Omental fat pad (tissue), 4 donors: ENCODE measurements around the gene VAPB. TPM values are rescaled to one million over a fixed set of nuclear protein-coding genes. Genes with fewer than 3 reads are reported as not detected.

Experiments used
- ATAC-seq: fragments of 150-250 bp; one replicate; pipeline ENCODE4 v1.9.1; 2016; ENCODE audit warnings: mild to moderate bottlenecking, moderate library complexity; ENCODE audit not compliant: low FRiP score
- DNase-seq: peaks from one replicate; pipeline ENCODE4 v3.0.0-alpha.2; 2019; ENCODE audit warnings: low spot score
- total RNA-seq, 4 donors: library from RNA; depleted of rRNA; stranded (reverse); fragments of >200 nt; gene quantifications; one replicate each; pipeline ENCODE4 v1.1.0, GENCODE V29; 2016
- TF ChIP-seq, protein P1 (sequence below), 3 donors: fragments of 450-650 bp; IDR thresholded peaks; one replicate each; pipeline ENCODE4 v1.5.1; 2016 to 2017; ENCODE audit warnings: antibody characterized with exemption in 3 of 3, mild to moderate bottlenecking in 3 of 3, moderate library complexity in 2 of 3

Gene VAPB
- total RNA-seq, 4 donors from 2014 or later = 21.4 to 26.8 (median 23.6) TPM

DNA sequence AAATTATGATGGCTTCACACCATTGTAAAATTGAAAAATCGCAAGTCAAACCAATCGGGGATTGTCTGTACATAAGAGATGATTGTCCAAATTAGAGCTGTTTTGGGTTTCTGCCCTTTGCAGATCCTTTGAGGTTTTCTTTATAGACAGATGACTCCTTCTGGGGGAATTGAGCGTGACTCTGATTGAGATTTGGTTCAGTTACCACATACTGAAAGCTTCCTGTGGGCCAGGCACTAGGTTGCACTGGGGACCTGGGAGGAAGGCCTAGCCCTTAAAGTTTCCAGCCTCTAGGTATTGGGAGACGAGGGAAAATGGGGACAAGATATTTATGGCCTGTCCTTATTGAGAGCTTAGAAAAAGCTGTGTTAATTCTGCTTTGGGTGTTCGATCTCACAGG, 9.2 kb downstream of the VAPB start:
- DNase-seq = no peak
- ATAC-seq = no peak
- TF ChIP-seq, protein P1, sequence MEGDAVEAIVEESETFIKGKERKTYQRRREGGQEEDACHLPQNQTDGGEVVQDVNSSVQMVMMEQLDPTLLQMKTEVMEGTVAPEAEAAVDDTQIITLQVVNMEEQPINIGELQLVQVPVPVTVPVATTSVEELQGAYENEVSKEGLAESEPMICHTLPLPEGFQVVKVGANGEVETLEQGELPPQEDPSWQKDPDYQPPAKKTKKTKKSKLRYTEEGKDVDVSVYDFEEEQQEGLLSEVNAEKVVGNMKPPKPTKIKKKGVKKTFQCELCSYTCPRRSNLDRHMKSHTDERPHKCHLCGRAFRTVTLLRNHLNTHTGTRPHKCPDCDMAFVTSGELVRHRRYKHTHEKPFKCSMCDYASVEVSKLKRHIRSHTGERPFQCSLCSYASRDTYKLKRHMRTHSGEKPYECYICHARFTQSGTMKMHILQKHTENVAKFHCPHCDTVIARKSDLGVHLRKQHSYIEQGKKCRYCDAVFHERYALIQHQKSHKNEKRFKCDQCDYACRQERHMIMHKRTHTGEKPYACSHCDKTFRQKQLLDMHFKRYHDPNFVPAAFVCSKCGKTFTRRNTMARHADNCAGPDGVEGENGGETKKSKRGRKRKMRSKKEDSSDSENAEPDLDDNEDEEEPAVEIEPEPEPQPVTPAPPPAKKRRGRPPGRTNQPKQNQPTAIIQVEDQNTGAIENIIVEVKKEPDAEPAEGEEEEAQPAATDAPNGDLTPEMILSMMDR (IDR thresholded peaks at IDR 0.05) = no peak

- no peak for DNase-seq
- TF ChIP-seq, protein P1 (IDR thresholded peaks at IDR 0.05) = no peak
- no peak for ATAC-seq
Observed at GRCh38 chr20:58399926-58400325, 10.9 kb downstream of the VAPB start.

GRCh38 chr20:58401162-58401561, 12.1 kb downstream of the VAPB start:
- no peak for ATAC-seq
- DNase-seq = no peak
- TF ChIP-seq, protein P1 (IDR thresholded peaks at IDR 0.05) = no peak

- ATAC-seq (no peak), DNase-seq (no peak)
- TF ChIP-seq, protein P1 (IDR thresholded peaks at IDR 0.05) = no peak
Observed at GRCh38 chr20:58402305-58402704, 13.3 kb downstream of the VAPB start.

- no peak for DNase-seq
- TF ChIP-seq, protein P1 (IDR thresholded peaks at IDR 0.05) = no peak
Observed at GRCh38 chr20:58402827-58403226, 13.8 kb downstream of the VAPB start.

GRCh38 chr20:58403272-58403671, 14.2 kb downstream of the VAPB start:
- TF ChIP-seq, protein P1 (IDR thresholded peaks at IDR 0.05) = no peak
- ATAC-seq (no peak), DNase-seq (no peak)

More at GRCh38 chr20:58402827-58403226, 13.8 kb downstream of the VAPB start:
- ATAC-seq = no peak

DNA sequence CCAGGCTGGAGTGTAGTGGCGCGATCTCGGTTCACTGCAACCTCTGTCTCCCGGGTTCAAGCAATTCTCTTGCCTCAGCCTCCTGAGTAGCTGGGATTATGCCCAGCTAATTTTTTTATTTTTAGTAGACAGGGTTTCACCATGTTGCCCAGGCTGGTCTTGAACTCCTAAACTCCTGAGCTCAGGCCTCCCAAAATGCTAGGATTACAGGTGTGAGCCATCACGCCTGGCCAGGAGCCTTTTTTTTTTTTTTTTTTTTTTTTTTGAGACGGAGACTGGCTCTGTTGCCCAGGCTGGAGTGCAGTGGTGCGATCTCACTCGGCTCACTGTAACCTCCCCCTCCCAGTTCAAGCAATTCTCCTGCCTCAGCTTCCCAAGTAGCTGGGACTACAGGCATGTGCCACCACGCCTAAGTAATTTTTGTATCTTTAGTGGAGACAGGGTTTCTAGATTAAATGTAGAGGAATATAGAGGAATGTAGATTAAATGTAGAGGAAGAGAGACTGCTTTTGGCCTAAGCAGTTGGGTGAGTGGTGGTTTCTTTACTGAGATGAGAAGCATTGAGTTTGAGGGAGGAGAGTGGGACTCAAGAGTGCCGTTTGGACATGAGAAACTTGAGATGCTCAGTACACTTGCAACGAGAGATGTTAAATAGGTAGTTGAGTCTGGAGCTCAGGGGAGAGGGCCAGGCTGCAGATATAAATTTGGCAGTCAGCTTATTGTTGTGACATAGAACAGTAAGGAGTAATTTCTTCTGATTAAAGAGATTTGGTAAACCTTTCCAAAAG, 16.7 kb downstream of the VAPB start:
- TF ChIP-seq, protein P1 (IDR thresholded peaks at IDR 0.05) = no peak
- ATAC-seq = no peak
- no peak for DNase-seq
